Mesothelial cell of epicardium (in vitro differentiated cells): ENCODE measurements around the gene NUCB2. TPM values are rescaled to one million over a fixed set of nuclear protein-coding genes. Genes with fewer than 3 reads are reported as not detected.

Experiments used
- DNase-seq, 2 experiments: peaks; one replicate each; pipeline ENCODE4 v3.0.0; 2021; ENCODE audit warnings: low spot score in 2 of 2; ENCODE audit not compliant: unreplicated experiment in 2 of 2
- H3K27ac Mint-ChIP-seq: 2 replicates; pipeline ENCODE4 v1.8.0; 2021; ENCODE audit warnings: mixed read lengths
- H3K27me3 Mint-ChIP-seq: 2 replicates; pipeline ENCODE4 v1.8.0; 2021; ENCODE audit warnings: low read depth, mixed read lengths
- H3K36me3 Mint-ChIP-seq: 2 replicates; pipeline ENCODE4 v1.8.0; 2021; ENCODE audit warnings: mixed read lengths
- H3K4me1 Mint-ChIP-seq: 2 replicates; pipeline ENCODE4 v1.8.0; 2021; ENCODE audit warnings: mixed read lengths
- H3K4me3 Mint-ChIP-seq: 2 replicates; pipeline ENCODE4 v1.8.0; 2021; ENCODE audit warnings: mild to moderate bottlenecking, moderate library complexity, mixed read lengths
- H3K9me3 Mint-ChIP-seq: 2 replicates; pipeline ENCODE4 v1.8.0; 2021; ENCODE audit warnings: mixed read lengths
- CTCF ChIP-seq: fragments of 200-600 bp; sonication (generic); IDR thresholded peaks from one replicate; pipeline ENCODE4 v1.5.0; 2021; ENCODE audit warnings: antibody characterized with exemption; ENCODE audit not compliant: unreplicated experiment
- total RNA-seq: library from RNA; stranded (reverse); gene quantifications from 3 replicates; pipeline ENCODE4 v1.2.1, GENCODE V29; 2021

NUCB2 gene
- total RNA-seq, 1 donor from 2014 or later, result 49.2 TPM

GRCh38 chr11:17252704-17253103 is 23.8 kb upstream of the NUCB2 start:
- no peaks in the 10 kb centered on the region for H3K36me3 Mint-ChIP-seq
- H3K9me3 Mint-ChIP-seq, result no peaks in the 10 kb centered on the region
- no peaks in the 10 kb centered on the region for H3K4me1 Mint-ChIP-seq
- no peak overlapping the region for H3K4me3 Mint-ChIP-seq
- H3K27ac Mint-ChIP-seq, result no peak overlapping the region
- no peak for TF ChIP-seq CTCF
- no peak for DNase-seq
- no peaks in the 10 kb centered on the region for H3K27me3 Mint-ChIP-seq

DNA sequence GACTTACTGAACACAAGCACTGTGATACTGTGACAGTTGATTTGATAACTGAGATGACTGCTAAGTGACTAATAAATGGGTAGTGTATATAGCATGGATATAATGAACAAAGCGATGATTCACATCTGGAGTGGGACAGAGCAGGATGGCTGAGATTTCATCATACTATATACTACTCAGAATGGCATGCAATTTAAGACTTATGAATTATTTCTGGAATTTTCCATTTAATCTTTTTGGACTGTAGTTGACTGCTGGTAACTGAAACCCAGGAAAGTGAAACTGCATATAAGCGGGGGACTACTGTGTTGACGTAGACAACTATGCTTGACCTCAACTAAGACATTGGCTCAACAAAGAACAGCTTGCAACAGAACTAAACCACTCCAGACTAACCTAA is 20.0 kb upstream of the NUCB2 start:
- H3K9me3 Mint-ChIP-seq, result no peaks in the 10 kb centered on the region
- DNase-seq, result no peak
- no peak for TF ChIP-seq CTCF
- H3K36me3 Mint-ChIP-seq, result no peaks in the 10 kb centered on the region
- no peak overlapping the region for H3K4me3 Mint-ChIP-seq
- H3K27me3 Mint-ChIP-seq, result no peaks in the 10 kb centered on the region
- peak overlapping the region; percentile 55 for H3K27ac Mint-ChIP-seq
- no peaks in the 10 kb centered on the region for H3K4me1 Mint-ChIP-seq

GRCh38 chr11:17257196-17257595 is 19.3 kb upstream of the NUCB2 start:
- no peak for DNase-seq
- H3K27me3 Mint-ChIP-seq, result no peaks in the 10 kb centered on the region
- H3K36me3 Mint-ChIP-seq, result no peaks in the 10 kb centered on the region
- no peak for TF ChIP-seq CTCF
- H3K9me3 Mint-ChIP-seq, result no peaks in the 10 kb centered on the region
- no peaks in the 10 kb centered on the region for H3K4me1 Mint-ChIP-seq
- H3K4me3 Mint-ChIP-seq, result no peak overlapping the region
- H3K27ac Mint-ChIP-seq, result no peak overlapping the region

- Mint-ChIP-seq H3K27me3 (no peaks in the 10 kb centered on the region), H3K27ac (no peak overlapping the region), H3K9me3 (no peaks in the 10 kb centered on the region), H3K36me3 (no peaks in the 10 kb centered on the region), H3K4me3 (no peak overlapping the region), H3K4me1 (no peaks in the 10 kb centered on the region)
- TF ChIP-seq CTCF, result no peak
- no peak for DNase-seq
Measured at GRCh38 chr11:17258670-17259069, 17.9 kb upstream of the NUCB2 start.

- Mint-ChIP-seq H3K9me3 (no peaks in the 10 kb centered on the region), H3K27ac (no peak overlapping the region), H3K27me3 (no peaks in the 10 kb centered on the region), H3K36me3 (no peaks in the 10 kb centered on the region), H3K4me3 (no peak overlapping the region), H3K4me1 (peaks cover 2% of the 10 kb centered on the region)
- no peak for DNase-seq
- no peak for TF ChIP-seq CTCF
Measured at GRCh38 chr11:17259519-17259918, 17.0 kb upstream of the NUCB2 start.

- H3K9me3 Mint-ChIP-seq, result no peaks in the 10 kb centered on the region
- no peaks in the 10 kb centered on the region for H3K36me3 Mint-ChIP-seq
- no peak overlapping the region for H3K27ac Mint-ChIP-seq
- H3K4me1 Mint-ChIP-seq, result peaks cover 2% of the 10 kb centered on the region
- H3K4me3 Mint-ChIP-seq, result no peak overlapping the region
- no peak for TF ChIP-seq CTCF
- DNase-seq, result no peak
- H3K27me3 Mint-ChIP-seq, result no peaks in the 10 kb centered on the region
Measured at GRCh38 chr11:17260020-17260419, 16.5 kb upstream of the NUCB2 start.
